Cerebellar cortex (tissue), 1 donor: ENCODE measurements around the gene NCR3LG1.
A peak's percentile ranks its signal among the peaks of the same experiment; 100 is the strongest.

Experiments used
- DNase-seq: peaks from one replicate; pipeline ENCODE4 v3.0.0-alpha.2; 2015; ENCODE audit warnings: low spot score

Gene NCR3LG1

GRCh38 chr11:17351510-17352176 is at the start of gene NCR3LG1:
Gene NCR3LG1 (plus strand): TSS chr11:17351800. CDS start chr11:17351970, 170 bp downstream.
- peak; percentile 60 for DNase-seq

GRCh38 chr11:17313349-17314231 is 38.0 kb upstream of the NCR3LG1 start:
- no peak for DNase-seq

GRCh38 chr11:17314232-17314547 is 37.4 kb upstream of the NCR3LG1 start:
- no peak for DNase-seq

GRCh38 chr11:17314904-17315426 is 36.6 kb upstream of the NCR3LG1 start:
- no peak for DNase-seq

- peak; percentile 78 for DNase-seq
Observed at GRCh38 chr11:17328871-17329494, 22.6 kb upstream of the NCR3LG1 start.

- no peak for DNase-seq
Observed at GRCh38 chr11:17331669-17332068, 19.9 kb upstream of the NCR3LG1 start.

- no peak for DNase-seq
Observed at GRCh38 chr11:17333799-17334586, 17.6 kb upstream of the NCR3LG1 start.

GRCh38 chr11:17343257-17343656 is 8.3 kb upstream of the NCR3LG1 start:
- no peak for DNase-seq

GRCh38 chr11:17343907-17344306 is 7.7 kb upstream of the NCR3LG1 start:
- DNase-seq, result no peak

- no peak for DNase-seq
Observed at GRCh38 chr11:17347676-17348075, 3.9 kb upstream of the NCR3LG1 start.

- DNase-seq, result peak; percentile 27
Observed at GRCh38 chr11:17350455-17351171, 987 bp upstream of the NCR3LG1 start.

GRCh38 chr11:17351172-17351509 is 459 bp upstream of the NCR3LG1 start:
- no peak for DNase-seq

GRCh38 chr11:17352950-17353820 is 1.6 kb downstream of the NCR3LG1 start:
- peak; percentile 84 for DNase-seq

GRCh38 chr11:17353821-17354600 is 2.4 kb downstream of the NCR3LG1 start:
- DNase-seq, result no peak

- peak; percentile 92 for DNase-seq
Observed at GRCh38 chr11:17354601-17354991, 3.0 kb downstream of the NCR3LG1 start.

- no peak for DNase-seq
Observed at GRCh38 chr11:17366495-17366894, 14.9 kb downstream of the NCR3LG1 start.

- DNase-seq, result no peak
Observed at GRCh38 chr11:17368551-17368950, 17.0 kb downstream of the NCR3LG1 start.

- no peak for DNase-seq
Observed at GRCh38 chr11:17369094-17369493, 17.5 kb downstream of the NCR3LG1 start.

GRCh38 chr11:17369684-17370243 is 18.2 kb downstream of the NCR3LG1 start:
- DNase-seq, result no peak
